HG03066 (cell line): ENCODE data around the gene TMCO4.

Experiments used
- ATAC-seq: cut with Tn5 transposase; IDR thresholded peaks from one replicate; pipeline ENCODE4 v1.9.1; 2021; ENCODE audit warnings: low read depth; ENCODE audit not compliant: unreplicated experiment

TMCO4 gene

GRCh38 chr1:19780267-19780877 is 19.3 kb downstream of the TMCO4 start:
- no peak for ATAC-seq

- ATAC-seq, result no peak
Measured at GRCh38 chr1:19776933-19777332, 22.8 kb downstream of the TMCO4 start.

GRCh38 chr1:19776287-19776686 is 23.4 kb downstream of the TMCO4 start:
- no peak for ATAC-seq

GRCh38 chr1:19775831-19776230 is 23.9 kb downstream of the TMCO4 start:
- no peak for ATAC-seq

GRCh38 chr1:19775317-19775716 is 24.4 kb downstream of the TMCO4 start:
- ATAC-seq, result no peak

GRCh38 chr1:19774180-19774785 is 25.4 kb downstream of the TMCO4 start:
- no peak for ATAC-seq

- ATAC-seq, result no peak
Measured at GRCh38 chr1:19773485-19773884, 26.2 kb downstream of the TMCO4 start.

- no peak for ATAC-seq
Measured at GRCh38 chr1:19772053-19772452, 27.7 kb downstream of the TMCO4 start.

GRCh38 chr1:19771350-19771749 is 28.4 kb downstream of the TMCO4 start:
- no peak for ATAC-seq

GRCh38 chr1:19770436-19771190 is 29.1 kb downstream of the TMCO4 start:
- ATAC-seq, result no peak

- ATAC-seq, result no peak
Measured at GRCh38 chr1:19769211-19769932, 30.3 kb downstream of the TMCO4 start.

GRCh38 chr1:19768353-19769210 is 31.1 kb downstream of the TMCO4 start:
- ATAC-seq, result no peak

- ATAC-seq, result no peak
Measured at GRCh38 chr1:19765623-19766022, 34.1 kb downstream of the TMCO4 start.

- ATAC-seq, result no peak
Measured at GRCh38 chr1:19764848-19765247, 34.9 kb downstream of the TMCO4 start.

- ATAC-seq, result no peak
Measured at GRCh38 chr1:19762175-19762779, 37.4 kb downstream of the TMCO4 start.

- ATAC-seq, result no peak
Measured at GRCh38 chr1:19759740-19760089, 40.0 kb downstream of the TMCO4 start.

- no peak for ATAC-seq
Measured at GRCh38 chr1:19758227-19758830, 41.4 kb downstream of the TMCO4 start.

- ATAC-seq, result no peak
Measured at GRCh38 chr1:19757641-19758040, 42.1 kb downstream of the TMCO4 start.

- no peak for ATAC-seq
Measured at GRCh38 chr1:19756480-19756879, 43.2 kb downstream of the TMCO4 start.

GRCh38 chr1:19754482-19754881 is 45.2 kb downstream of the TMCO4 start:
- no peak for ATAC-seq
